GM19099 (cell line): ENCODE measurements around the gene LRIT2.

Experiments used
- POLR2A ChIP-seq: IDR thresholded peaks from 3 replicates; pipeline ENCODE4 v1.6.1; 2011; ENCODE audit warnings: low read depth; ENCODE audit not compliant: insufficient read length; ENCODE audit errors: extremely low read depth

The LRIT2 gene

GRCh38 chr10:84226616-84227015 is 1.3 kb upstream of the LRIT2 start:
- TF ChIP-seq POLR2A, result no peak

- no peak for TF ChIP-seq POLR2A
These were observed 824 bp downstream of the LRIT2 start for GRCh38 chr10:84224411-84225028.

GRCh38 chr10:84221916-84222315 is 3.4 kb downstream of the LRIT2 start:
- TF ChIP-seq POLR2A, result no peak

- TF ChIP-seq POLR2A, result no peak
These were observed 7.6 kb downstream of the LRIT2 start for GRCh38 chr10:84217746-84218145.

GRCh38 chr10:84216834-84217233 is 8.5 kb downstream of the LRIT2 start:
- no peak for TF ChIP-seq POLR2A

GRCh38 chr10:84214612-84215235 is 10.6 kb downstream of the LRIT2 start:
- no peak for TF ChIP-seq POLR2A

GRCh38 chr10:84214046-84214572 is 11.2 kb downstream of the LRIT2 start:
- TF ChIP-seq POLR2A, result no peak

GRCh38 chr10:84213076-84213475 is 12.3 kb downstream of the LRIT2 start:
- TF ChIP-seq POLR2A, result no peak

GRCh38 chr10:84212014-84212413 is 13.3 kb downstream of the LRIT2 start:
- TF ChIP-seq POLR2A, result no peak

GRCh38 chr10:84211566-84211965 is 13.8 kb downstream of the LRIT2 start:
- no peak for TF ChIP-seq POLR2A

- no peak for TF ChIP-seq POLR2A
These were observed 17.3 kb downstream of the LRIT2 start for GRCh38 chr10:84208023-84208422.

GRCh38 chr10:84205853-84206525 is 19.4 kb downstream of the LRIT2 start:
- TF ChIP-seq POLR2A, result no peak

- no peak for TF ChIP-seq POLR2A
These were observed 20.1 kb downstream of the LRIT2 start for GRCh38 chr10:84205049-84205852.

- TF ChIP-seq POLR2A, result no peak
These were observed 20.7 kb downstream of the LRIT2 start for GRCh38 chr10:84204610-84205009.

GRCh38 chr10:84204122-84204521 is 21.2 kb downstream of the LRIT2 start:
- no peak for TF ChIP-seq POLR2A
